ENCODE measurements around the gene ARX. TPM values are rescaled to one million over a fixed set of nuclear protein-coding genes. Genes with fewer than 3 reads are reported as not detected.

The ARX gene
- total RNA-seq, 3 donors from 2014 or later, result 0.13 to 1.0 (median 0.63) TPM

DNA sequence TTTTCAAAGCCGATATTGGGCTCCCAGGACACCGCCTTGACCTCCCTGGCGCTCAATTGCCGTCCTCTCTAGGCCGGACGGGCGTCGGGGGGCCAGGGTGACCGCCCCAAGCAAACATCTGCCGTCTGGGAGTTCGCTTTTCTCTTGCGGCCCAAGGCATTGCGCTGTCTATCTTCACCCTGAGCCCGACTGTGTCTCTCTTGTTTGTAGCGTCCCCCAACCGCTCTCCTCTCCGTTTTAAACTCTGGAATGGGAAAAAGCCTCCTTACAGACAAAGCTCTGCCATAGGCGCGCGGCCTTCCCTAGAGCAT is 551 bp upstream of the ARX start:
- Histone ChIP-seq H3K9me3 (no peaks in the 10 kb centered on the region), H3K36me3 (ENCODE audit: low read depth) (no peaks in the 10 kb centered on the region), H3K4me1 (ENCODE audit: low read depth) (peaks cover 6% of the 10 kb centered on the region), H3K4me3 (no peak overlapping the region)
- ATAC-seq (no peak), DNase-seq (no peak)
- intact Hi-C loops (cut with DNase I, micrococcal nuclease), result no loop called here
- TF ChIP-seq, protein P1, sequence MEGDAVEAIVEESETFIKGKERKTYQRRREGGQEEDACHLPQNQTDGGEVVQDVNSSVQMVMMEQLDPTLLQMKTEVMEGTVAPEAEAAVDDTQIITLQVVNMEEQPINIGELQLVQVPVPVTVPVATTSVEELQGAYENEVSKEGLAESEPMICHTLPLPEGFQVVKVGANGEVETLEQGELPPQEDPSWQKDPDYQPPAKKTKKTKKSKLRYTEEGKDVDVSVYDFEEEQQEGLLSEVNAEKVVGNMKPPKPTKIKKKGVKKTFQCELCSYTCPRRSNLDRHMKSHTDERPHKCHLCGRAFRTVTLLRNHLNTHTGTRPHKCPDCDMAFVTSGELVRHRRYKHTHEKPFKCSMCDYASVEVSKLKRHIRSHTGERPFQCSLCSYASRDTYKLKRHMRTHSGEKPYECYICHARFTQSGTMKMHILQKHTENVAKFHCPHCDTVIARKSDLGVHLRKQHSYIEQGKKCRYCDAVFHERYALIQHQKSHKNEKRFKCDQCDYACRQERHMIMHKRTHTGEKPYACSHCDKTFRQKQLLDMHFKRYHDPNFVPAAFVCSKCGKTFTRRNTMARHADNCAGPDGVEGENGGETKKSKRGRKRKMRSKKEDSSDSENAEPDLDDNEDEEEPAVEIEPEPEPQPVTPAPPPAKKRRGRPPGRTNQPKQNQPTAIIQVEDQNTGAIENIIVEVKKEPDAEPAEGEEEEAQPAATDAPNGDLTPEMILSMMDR (IDR thresholded peaks at IDR 0.05), result no peak

GRCh38 chrX:25014366-25014838 is 1.4 kb downstream of the ARX start:
- no peak overlapping the region for H3K4me3 ChIP-seq

DNA sequence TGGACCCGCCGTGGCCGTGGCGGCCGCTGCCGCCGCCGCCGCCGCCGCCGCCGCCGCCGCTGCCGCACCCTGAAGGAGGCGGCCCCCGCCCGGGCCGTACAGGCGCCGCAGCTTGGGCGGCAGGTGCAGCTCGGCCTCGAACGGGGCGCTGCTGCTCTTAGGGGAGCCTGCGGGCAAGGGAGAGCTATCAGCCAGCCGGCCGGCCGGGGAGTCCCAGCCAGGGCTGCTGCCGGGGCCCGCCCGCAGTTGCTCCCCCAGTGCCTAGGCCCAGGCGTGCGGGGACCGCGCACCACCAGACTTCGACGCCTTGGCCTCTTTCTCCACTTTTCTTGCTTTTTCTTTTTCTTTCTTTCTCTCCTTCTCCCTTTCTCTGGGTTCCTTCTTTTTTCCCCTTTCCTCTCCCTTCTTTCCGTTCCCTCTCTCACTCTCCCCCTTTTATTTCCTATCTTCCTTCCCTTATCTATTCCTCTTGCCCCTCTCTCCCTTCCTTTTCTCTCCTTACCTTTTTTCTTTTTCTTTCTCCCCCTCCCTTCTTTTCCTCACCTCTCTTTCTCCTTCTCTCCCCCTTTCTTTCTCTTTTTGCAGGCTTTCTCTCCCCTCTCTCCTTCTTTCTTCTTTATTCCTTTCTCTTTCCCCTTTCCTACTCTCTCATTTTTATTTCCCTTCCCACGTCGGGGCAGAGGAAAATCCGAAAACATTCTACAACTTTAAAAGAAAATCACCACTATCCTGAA is 2.0 kb downstream of the ARX start:
- ATAC-seq (peak; percentile 35), DNase-seq (no peak)
- Histone ChIP-seq H3K36me3 (ENCODE audit: low read depth) (no peaks in the 10 kb centered on the region), H3K4me1 (ENCODE audit: low read depth) (no peaks in the 10 kb centered on the region), H3K9me3 (no peaks in the 10 kb centered on the region), H3K4me3 (no peak overlapping the region)
- intact Hi-C loops (cut with DNase I, micrococcal nuclease), result no loop called here
- TF ChIP-seq, protein P1 (IDR thresholded peaks at IDR 0.05), result no peak

More at GRCh38 chrX:25014366-25014838, 1.4 kb downstream of the ARX start:
- Histone ChIP-seq H3K9me3 (no peaks in the 10 kb centered on the region), H3K36me3 (ENCODE audit: low read depth) (no peaks in the 10 kb centered on the region), H3K4me1 (ENCODE audit: low read depth) (no peaks in the 10 kb centered on the region)
- DNase-seq (no peak), ATAC-seq (no peak)
- intact Hi-C loops (cut with DNase I, micrococcal nuclease), result no loop called here
- TF ChIP-seq, protein P1 (IDR thresholded peaks at IDR 0.05), result no peak

- DNase-seq (no peak), ATAC-seq (peak; percentile 47)
- no peaks in the 10 kb centered on the region for H3K36me3 ChIP-seq (ENCODE audit: low read depth)
- TF ChIP-seq, protein P1 (IDR thresholded peaks at IDR 0.05), result no peak
- no peaks in the 10 kb centered on the region for H3K4me1 ChIP-seq (ENCODE audit: low read depth)
- no peak overlapping the region for H3K4me3 ChIP-seq
- intact Hi-C loops (cut with DNase I, micrococcal nuclease), result no loop called here
- no peaks in the 10 kb centered on the region for H3K9me3 ChIP-seq
Measured at GRCh38 chrX:25012793-25013631, 2.8 kb downstream of the ARX start.

- H3K36me3 ChIP-seq (ENCODE audit: low read depth), result no peaks in the 10 kb centered on the region
- DNase-seq (no peak), ATAC-seq (peak; percentile 40)
- no peaks in the 10 kb centered on the region for H3K4me1 ChIP-seq (ENCODE audit: low read depth)
- intact Hi-C loops (cut with DNase I, micrococcal nuclease), result no loop called here
- no peaks in the 10 kb centered on the region for H3K9me3 ChIP-seq
- H3K4me3 ChIP-seq, result no peak overlapping the region
- TF ChIP-seq, protein P1 (IDR thresholded peaks at IDR 0.05), result no peak
Measured at GRCh38 chrX:25012433-25012735, 3.4 kb downstream of the ARX start.
